ENCODE data around the gene WDR7. TPM values are rescaled to one million over a fixed set of nuclear protein-coding genes. Genes with fewer than 3 reads are reported as not detected.

WDR7 gene
- total and polyA plus RNA-seq, 2 experiments from 2014 or later, result 7.0 to 14.8 TPM

GRCh38 chr18:56934131-56934530 is 283.0 kb downstream of the WDR7 start:
- Histone ChIP-seq H3K27me3 (ENCODE audit: insufficient read depth) (no peaks in the 10 kb centered on the region), H4K20me1 (replicated peaks; ENCODE audit: insufficient read depth) (no peaks in the 10 kb centered on the region), H3K4me2 (no peak overlapping the region), H3K36me3 (ENCODE audit: insufficient read depth) (no peaks in the 10 kb centered on the region), H3K4me3 (no peak overlapping the region), H3K4me1 (ENCODE audit: insufficient read depth) (no peaks in the 10 kb centered on the region), H3K9me2 (ENCODE audit: insufficient read depth) (no peaks in the 10 kb centered on the region), H2AFZ (no peak overlapping the region), H3K27ac (ENCODE audit: low read depth) (no peak overlapping the region), H3F3A (replicated peaks; ENCODE audit: low read depth) (no peaks in the 10 kb centered on the region), H3K79me2 (replicated peaks; ENCODE audit: insufficient read depth) (no peaks in the 10 kb centered on the region)
- ATAC-seq, result no peak
- no peaks in the 10 kb centered on the region for H3K27me3 Mint-ChIP-seq (ENCODE audit: insufficient read depth, low read depth, poor library complexity)
- no peaks in the 10 kb centered on the region for H3K9me3 Mint-ChIP-seq
- H3K4me3 Mint-ChIP-seq, result no peak overlapping the region
- no peak for DNase-seq (ENCODE audit: low spot score)
- no peak for TF ChIP-seq STAT1 (IDR thresholded peaks at IDR 0.05; ENCODE audit: unreplicated experiment)
- no peak for TF ChIP-seq JUNB (IDR thresholded peaks at IDR 0.05; ENCODE audit: unreplicated experiment)
- no peak for TF ChIP-seq ZNF462 (CRISPR knock-in tag; IDR thresholded peaks at IDR 0.05)
- TF ChIP-seq NANOG (IDR thresholded peaks at IDR 0.05; ENCODE audit: borderline replicate concordance), result no peak
- TF ChIP-seq POLR2AphosphoS5 (IDR thresholded peaks at IDR 0.05; ENCODE audit: low read depth), result no peak
- no peak for TF ChIP-seq ETS1 (IDR thresholded peaks at IDR 0.05)
- no peak for TF ChIP-seq CTCF (conservative IDR thresholded peaks at IDR 0.05; ENCODE audit: low read depth in 2 of 2)
- no peaks in the 10 kb centered on the region for H3K36me3 Mint-ChIP-seq (ENCODE audit: low read depth)
- H3K27ac Mint-ChIP-seq, result no peak overlapping the region
- peaks cover 6% of the 10 kb centered on the region; the same call in 2 of the 3 replicates for H3K4me1 Mint-ChIP-seq
